GM23248 (cell line): ENCODE results near the gene GJA3.

Experiments used
- EZH2 ChIP-seq: fragments of 200-600 bp; sonication (generic); IDR thresholded peaks from 2 replicates; pipeline ENCODE4 v1.6.1; 2018; ENCODE audit warnings: antibody characterized with exemption, mild to moderate bottlenecking; ENCODE audit not compliant: insufficient read depth, poor library complexity, severe bottlenecking
- EZH2phosphoT487 ChIP-seq: fragments of 200-600 bp; sonication (generic); IDR thresholded peaks from 2 replicates; pipeline ENCODE4 v1.6.1; 2018; ENCODE audit warnings: antibody characterized with exemption, moderate library complexity, mild to moderate bottlenecking, low read depth; ENCODE audit not compliant: insufficient read depth

- TF ChIP-seq EZH2: no peak
- TF ChIP-seq EZH2phosphoT487: no peak
These were observed 58.2 kb downstream of the GJA3 start for GRCh38 chr13:20102525-20103180.
